Measurements from ENCODE around the gene COL24A1.
"Not testable (repeated sequence)": the region's sequence is repeated elsewhere in the genome, so short reads cannot be mapped to it uniquely, and the experiment has no call there.

Gene COL24A1

GRCh38 chr1:85984636-85985035 is 171.9 kb downstream of the COL24A1 start:
- DNase-seq (ENCODE audit: low spot score): no peak

GRCh38 chr1:85983316-85983715 is 173.3 kb downstream of the COL24A1 start:
- DNase-seq (ENCODE audit: low spot score): no peak

DNA sequence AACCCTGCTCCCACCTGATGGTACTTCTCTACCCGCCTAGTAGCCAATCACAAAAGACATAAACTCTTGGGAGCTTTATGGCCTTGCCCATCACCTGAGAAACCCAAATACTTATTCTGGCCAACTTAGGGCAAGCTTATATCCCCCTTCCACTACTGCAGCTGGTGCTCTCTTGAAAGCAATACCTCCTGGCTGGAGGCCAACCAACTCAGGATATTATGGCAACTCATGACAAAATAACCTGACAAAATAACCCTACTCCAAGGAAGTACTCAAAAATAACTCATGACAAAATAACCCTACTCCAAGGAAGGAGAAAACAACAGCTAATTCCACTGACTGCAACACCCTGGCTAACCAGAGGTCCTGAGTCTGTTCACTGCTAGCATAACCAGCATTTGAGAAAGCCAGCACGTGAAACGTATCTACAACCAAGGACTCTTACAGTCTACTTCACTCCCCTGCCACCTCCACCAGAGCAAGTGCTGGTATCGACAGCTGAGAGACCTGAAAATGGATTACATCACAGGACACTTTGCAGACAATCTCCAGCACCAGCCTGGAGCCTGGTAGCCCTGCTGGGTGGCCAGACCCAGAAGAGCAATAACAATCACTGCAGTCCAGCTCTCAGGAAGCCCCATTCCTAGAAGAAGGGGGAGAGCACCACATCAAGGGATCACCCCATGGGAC is 179.9 kb downstream of the COL24A1 start:
- DNase-seq (ENCODE audit: low spot score): no peak

DNA sequence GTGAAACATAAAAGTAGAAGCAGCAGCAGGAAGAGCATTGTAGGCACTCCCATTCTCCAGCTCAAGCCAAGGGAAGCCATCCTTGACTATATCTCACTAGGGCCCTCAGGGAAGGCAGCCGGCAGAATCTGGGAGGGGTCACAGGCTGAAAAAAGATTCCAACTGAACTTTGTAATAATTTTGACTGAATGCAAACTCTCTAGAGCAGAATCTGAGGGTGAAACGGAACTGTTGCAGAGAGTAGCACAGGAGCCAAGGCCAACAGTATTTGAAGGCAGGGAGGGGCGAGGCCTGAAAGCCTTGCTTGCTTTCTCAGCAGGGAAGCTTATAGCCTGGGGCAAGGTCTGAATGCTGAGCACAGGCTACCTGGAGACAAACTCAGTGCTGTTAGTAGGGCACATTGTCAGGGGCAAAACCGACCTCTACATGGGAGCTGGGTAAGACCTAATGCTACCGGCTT is 180.6 kb downstream of the COL24A1 start:
- DNase-seq (ENCODE audit: low spot score): no peak

- no peak for DNase-seq (ENCODE audit: low spot score)
Observed at GRCh38 chr1:85962457-85962856, 194.1 kb downstream of the COL24A1 start.

GRCh38 chr1:85957760-85958159 is 198.8 kb downstream of the COL24A1 start:
- DNase-seq (ENCODE audit: low spot score): no peak

DNA sequence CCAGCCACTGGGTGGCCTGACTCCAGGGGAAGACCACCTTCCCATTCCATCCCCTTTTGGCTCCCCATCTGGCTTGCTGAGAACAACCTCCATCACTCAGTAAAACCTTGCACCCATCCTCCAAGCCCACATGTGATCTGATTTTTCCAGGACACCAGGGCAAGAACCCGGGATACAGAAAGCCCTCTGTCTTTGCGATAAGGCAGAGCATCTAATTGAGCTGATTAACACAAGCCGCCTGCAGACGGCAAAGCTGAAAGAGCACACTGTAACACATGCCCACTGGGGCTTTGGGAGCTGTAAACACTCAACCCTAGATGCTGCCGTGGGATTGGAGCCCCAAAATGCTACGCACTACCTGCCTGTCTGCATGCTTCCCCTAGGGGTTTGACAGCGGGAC is 201.4 kb downstream of the COL24A1 start:
- DNase-seq (ENCODE audit: low spot score): not testable (repeated sequence)

DNA sequence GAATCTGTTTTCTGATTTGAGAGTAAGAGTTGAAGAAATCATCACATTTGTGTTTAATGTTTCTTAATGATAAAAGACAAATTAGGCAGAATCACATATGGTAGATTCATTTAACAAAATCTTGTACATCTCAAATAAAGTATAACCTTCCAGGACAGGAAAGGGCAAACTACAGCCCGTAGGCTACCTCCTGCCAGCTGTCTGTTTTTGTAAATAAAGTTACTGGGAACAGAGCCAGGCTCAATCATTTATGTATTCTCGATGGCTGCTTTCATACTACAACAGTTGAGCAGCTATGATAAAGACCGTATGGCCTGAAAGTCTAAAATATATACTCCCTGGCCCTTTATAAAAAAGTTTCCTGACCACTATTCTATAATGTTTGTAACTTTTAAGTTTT is 204.1 kb downstream of the COL24A1 start:
- DNase-seq (ENCODE audit: low spot score): no peak

- no peak for DNase-seq (ENCODE audit: low spot score)
Observed at GRCh38 chr1:85947186-85947585, 209.4 kb downstream of the COL24A1 start.

- DNase-seq (ENCODE audit: low spot score): no peak
Observed at GRCh38 chr1:85943945-85944344, 212.6 kb downstream of the COL24A1 start.

DNA sequence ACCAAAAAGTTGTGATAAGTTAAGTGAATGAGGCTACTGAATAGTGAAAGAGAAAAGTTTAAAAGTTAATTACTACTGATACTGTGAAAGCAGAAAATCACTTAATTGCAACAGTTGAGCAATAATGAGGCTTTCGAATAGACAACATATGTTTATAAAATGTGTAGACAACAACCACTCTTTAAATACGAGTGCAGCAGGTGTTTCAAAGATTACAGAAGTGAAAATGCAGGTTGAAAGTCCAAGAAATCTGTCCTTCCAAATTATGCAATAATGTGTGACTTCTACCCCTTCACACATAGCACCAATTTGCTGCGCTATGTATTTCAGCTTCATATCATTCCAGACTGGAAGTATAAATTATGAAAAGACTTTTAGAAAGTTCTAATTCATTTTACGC is 213.0 kb downstream of the COL24A1 start:
- no peak for DNase-seq (ENCODE audit: low spot score)

- DNase-seq (ENCODE audit: low spot score): no peak
Observed at GRCh38 chr1:85940656-85941306, 215.8 kb downstream of the COL24A1 start.

- DNase-seq (ENCODE audit: low spot score): no peak
Observed at GRCh38 chr1:85938829-85939228, 217.7 kb downstream of the COL24A1 start.

GRCh38 chr1:85936470-85936869 is 220.1 kb downstream of the COL24A1 start:
- DNase-seq (ENCODE audit: low spot score): no peak

DNA sequence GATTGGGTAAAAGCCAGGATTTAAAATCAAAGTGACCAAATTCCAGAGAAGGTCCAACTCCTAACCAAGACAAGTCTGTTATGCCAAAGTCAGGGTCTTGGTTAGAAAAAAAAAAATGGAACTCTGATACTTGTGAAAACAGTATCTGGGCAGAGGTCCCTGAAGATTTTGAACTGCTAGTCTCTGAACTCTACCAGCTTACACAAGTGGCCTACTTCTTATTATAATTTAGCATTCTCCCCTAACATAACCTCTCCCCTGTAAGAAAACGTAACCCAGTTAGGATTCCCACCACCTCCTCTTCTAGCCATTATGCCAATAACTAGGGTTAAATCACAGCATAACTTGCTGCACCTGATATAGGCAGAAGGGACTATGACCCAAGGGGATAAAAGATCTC is 220.5 kb downstream of the COL24A1 start:
- no peak for DNase-seq (ENCODE audit: low spot score)

GRCh38 chr1:85935234-85935633 is 221.3 kb downstream of the COL24A1 start:
- no peak for DNase-seq (ENCODE audit: low spot score)

- DNase-seq (ENCODE audit: low spot score): no peak
Observed at GRCh38 chr1:85934516-85934915, 222.1 kb downstream of the COL24A1 start.

DNA sequence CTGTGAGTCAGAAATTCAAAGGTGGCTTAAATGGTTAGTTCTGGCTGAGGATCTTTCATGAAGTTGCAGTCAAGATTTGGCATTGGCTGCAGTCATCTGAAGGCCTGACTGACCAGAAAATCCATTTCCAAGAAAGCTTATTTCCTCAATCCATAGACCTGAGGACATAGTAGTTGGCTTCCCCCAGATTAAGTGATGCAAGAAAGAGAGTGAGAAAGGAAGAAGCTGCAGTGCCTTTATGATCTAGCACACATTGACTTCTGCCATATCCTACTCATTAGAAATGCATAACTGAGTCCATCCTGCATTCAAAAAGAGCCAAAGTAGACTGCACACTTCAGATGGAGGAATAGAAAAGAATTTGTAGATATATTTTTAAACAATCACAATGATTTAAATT is 222.6 kb downstream of the COL24A1 start:
- DNase-seq (ENCODE audit: low spot score): no peak

DNA sequence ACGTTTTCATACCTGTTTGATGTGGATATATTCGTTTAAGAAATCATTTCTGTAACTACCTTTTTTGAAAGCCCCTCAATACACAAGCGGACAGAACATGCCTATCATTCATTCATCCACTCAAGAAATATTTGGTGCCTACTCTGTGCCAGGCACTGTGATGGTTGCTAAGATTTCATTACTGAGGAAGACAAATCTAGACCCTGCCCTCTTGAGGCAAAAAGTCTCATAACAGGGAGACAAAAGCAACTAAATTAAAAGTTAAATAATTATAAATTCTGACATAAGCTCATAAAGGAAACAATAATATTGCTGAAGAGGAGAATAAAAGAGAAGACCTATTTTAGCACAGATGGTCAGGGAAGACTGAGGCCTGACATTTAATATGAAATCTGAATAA is 244.8 kb downstream of the COL24A1 start:
- DNase-seq (ENCODE audit: low spot score): no peak

- no peak for DNase-seq (ENCODE audit: low spot score)
Observed at GRCh38 chr1:85900921-85901320, 255.7 kb downstream of the COL24A1 start.

DNA sequence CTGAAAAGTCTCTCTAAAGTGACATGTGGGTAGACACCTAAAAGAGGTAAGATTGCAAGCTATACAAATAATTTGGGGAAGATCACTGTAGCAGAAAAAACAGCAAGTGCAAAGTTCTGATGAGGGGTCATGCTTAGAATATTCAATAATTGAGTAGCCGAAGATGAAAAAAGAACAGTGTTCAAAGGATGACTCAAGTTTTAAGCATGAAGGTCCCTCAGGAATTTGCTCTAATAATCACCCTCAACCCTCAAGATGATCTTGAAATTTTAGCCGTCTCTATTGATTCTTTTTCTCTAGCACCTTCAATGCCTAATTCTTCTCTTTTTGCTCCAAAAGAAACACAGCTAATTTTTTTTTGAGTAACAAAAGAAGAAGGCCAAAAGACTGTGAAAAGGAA is 257.7 kb downstream of the COL24A1 start:
- DNase-seq (ENCODE audit: low spot score): no peak

GRCh38 chr1:85894651-85895050 is 261.9 kb downstream of the COL24A1 start:
- no peak for DNase-seq (ENCODE audit: low spot score)

DNA sequence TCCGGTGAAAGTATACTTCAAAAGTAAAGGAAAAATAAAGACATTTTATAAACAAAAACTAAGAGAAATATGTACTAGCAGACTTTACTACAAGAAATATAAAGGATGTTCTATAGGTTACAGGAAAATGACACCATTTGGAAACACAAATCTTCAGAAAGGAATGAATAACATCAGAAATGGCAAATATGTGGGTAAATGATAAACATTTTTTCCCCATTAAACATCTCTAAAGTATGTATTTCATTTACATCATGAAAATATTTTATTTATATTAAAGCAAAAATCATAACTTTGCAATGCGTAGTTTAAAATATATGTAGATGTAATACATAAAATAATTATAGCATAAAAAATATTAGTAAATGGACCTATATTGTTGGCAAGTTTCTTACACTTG is 264.2 kb downstream of the COL24A1 start:
- no peak for DNase-seq (ENCODE audit: low spot score)

GRCh38 chr1:85889870-85890269 is 266.7 kb downstream of the COL24A1 start:
- no peak for DNase-seq (ENCODE audit: low spot score)
